ENCODE data around the gene KRT20. TPM values are rescaled to one million over a fixed set of nuclear protein-coding genes. Genes with fewer than 3 reads are reported as not detected.

The KRT20 gene
- total and polyA plus RNA-seq, 9 of the 15 experiments (the other 6 are each of a cell fraction or from before 2014, with no cell fraction given) = 0.44 TPM; not detected in 8

DNA sequence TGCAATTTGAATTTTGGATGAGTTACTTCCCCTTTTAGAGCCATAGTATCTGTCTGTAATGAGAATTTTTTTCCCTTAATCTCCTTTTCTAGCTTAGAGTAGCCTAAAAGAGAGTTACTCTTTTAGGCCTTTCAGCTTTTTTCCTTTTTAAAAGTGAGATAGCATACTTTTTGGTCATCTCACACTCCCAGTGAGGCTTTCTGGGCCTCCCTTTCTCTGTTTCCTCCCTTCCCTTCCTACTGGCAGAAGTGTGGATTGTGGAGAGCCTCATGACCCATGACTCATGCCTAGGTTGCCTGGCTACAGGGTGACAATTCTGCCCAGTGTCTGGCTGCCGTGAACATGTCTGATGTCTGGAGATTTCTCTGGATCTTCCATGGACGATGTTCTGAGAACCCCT is 37.2 kb upstream of the KRT20 start (continued):
- TF ChIP-seq, protein P1, sequence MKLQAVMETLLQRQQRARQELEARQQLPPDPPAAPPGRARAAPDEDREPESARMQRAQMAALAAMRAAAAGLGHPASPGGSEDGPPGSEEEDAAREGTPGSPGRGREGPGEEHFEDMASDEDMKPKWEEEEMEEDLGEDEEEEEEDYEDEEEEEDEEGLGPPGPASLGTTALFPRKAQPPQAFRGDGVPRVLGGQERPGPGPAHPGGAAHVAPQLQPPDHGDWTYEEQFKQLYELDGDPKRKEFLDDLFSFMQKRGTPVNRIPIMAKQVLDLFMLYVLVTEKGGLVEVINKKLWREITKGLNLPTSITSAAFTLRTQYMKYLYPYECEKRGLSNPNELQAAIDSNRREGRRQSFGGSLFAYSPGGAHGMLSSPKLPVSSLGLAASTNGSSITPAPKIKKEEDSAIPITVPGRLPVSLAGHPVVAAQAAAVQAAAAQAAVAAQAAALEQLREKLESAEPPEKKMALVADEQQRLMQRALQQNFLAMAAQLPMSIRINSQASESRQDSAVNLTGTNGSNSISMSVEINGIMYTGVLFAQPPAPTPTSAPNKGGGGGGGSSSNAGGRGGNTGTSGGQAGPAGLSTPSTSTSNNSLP (IDR thresholded peaks at IDR 0.05; ENCODE audit: borderline replicate concordance, low read depth, low read length) = no peak
- TF ChIP-seq SRSF9 (IDR thresholded peaks at IDR 0.05; ENCODE audit: borderline replicate concordance, low read depth, low read length) (no peak), EP300 (IDR thresholded peaks at IDR 0.05; ENCODE audit: low read length) (no peak), SRSF3 (IDR thresholded peaks at IDR 0.05; ENCODE audit: insufficient read depth, low read length) (no peak), ZFP30 (CRISPR knock-in tag; IDR thresholded peaks at IDR 0.05; ENCODE audit: borderline replicate concordance) (no peak), KLF1 (tag; IDR thresholded peaks at IDR 0.05) (no peak), NFXL1 (CRISPR knock-in tag; IDR thresholded peaks at IDR 0.05) (no peak), ZNF76 (CRISPR knock-in tag; IDR thresholded peaks at IDR 0.05; ENCODE audit: borderline replicate concordance) (no peak), EHMT2 (IDR thresholded peaks at IDR 0.05) (no peak)
- TF ChIP-seq, protein P2, sequence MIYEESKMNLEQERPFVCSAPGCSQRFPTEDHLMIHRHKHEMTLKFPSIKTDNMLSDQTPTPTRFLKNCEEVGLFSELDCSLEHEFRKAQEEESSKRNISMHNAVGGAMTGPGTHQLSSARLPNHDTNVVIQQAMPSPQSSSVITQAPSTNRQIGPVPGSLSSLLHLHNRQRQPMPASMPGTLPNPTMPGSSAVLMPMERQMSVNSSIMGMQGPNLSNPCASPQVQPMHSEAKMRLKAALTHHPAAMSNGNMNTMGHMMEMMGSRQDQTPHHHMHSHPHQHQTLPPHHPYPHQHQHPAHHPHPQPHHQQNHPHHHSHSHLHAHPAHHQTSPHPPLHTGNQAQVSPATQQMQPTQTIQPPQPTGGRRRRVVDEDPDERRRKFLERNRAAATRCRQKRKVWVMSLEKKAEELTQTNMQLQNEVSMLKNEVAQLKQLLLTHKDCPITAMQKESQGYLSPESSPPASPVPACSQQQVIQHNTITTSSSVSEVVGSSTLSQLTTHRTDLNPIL (CRISPR knock-in tag; IDR thresholded peaks at IDR 0.05) = no peak
- TF ChIP-seq, protein P3, sequence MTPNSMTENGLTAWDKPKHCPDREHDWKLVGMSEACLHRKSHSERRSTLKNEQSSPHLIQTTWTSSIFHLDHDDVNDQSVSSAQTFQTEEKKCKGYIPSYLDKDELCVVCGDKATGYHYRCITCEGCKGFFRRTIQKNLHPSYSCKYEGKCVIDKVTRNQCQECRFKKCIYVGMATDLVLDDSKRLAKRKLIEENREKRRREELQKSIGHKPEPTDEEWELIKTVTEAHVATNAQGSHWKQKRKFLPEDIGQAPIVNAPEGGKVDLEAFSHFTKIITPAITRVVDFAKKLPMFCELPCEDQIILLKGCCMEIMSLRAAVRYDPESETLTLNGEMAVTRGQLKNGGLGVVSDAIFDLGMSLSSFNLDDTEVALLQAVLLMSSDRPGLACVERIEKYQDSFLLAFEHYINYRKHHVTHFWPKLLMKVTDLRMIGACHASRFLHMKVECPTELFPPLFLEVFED (CRISPR knock-in tag; conservative IDR thresholded peaks at IDR 0.05) = no peak
- TF ChIP-seq, protein P4, sequence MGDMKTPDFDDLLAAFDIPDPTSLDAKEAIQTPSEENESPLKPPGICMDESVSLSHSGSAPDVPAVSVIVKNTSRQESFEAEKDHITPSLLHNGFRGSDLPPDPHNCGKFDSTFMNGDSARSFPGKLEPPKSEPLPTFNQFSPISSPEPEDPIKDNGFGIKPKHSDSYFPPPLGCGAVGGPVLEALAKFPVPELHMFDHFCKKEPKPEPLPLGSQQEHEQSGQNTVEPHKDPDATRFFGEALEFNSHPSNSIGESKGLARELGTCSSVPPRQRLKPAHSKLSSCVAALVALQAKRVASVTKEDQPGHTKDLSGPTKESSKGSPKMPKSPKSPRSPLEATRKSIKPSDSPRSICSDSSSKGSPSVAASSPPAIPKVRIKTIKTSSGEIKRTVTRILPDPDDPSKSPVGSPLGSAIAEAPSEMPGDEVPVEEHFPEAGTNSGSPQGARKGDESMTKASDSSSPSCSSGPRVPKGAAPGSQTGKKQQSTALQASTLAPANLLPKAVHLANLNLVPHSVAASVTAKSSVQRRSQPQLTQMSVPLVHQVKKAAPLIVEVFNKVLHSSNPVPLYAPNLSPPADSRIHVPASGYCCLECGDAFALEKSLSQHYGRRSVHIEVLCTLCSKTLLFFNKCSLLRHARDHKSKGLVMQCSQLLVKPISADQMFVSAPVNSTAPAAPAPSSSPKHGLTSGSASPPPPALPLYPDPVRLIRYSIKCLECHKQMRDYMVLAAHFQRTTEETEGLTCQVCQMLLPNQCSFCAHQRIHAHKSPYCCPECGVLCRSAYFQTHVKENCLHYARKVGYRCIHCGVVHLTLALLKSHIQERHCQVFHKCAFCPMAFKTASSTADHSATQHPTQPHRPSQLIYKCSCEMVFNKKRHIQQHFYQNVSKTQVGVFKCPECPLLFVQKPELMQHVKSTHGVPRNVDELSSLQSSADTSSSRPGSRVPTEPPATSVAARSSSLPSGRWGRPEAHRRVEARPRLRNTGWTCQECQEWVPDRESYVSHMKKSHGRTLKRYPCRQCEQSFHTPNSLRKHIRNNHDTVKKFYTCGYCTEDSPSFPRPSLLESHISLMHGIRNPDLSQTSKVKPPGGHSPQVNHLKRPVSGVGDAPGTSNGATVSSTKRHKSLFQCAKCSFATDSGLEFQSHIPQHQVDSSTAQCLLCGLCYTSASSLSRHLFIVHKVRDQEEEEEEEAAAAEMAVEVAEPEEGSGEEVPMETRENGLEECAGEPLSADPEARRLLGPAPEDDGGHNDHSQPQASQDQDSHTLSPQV (IDR thresholded peaks at IDR 0.05) = no peak
- TF ChIP-seq, protein P5, sequence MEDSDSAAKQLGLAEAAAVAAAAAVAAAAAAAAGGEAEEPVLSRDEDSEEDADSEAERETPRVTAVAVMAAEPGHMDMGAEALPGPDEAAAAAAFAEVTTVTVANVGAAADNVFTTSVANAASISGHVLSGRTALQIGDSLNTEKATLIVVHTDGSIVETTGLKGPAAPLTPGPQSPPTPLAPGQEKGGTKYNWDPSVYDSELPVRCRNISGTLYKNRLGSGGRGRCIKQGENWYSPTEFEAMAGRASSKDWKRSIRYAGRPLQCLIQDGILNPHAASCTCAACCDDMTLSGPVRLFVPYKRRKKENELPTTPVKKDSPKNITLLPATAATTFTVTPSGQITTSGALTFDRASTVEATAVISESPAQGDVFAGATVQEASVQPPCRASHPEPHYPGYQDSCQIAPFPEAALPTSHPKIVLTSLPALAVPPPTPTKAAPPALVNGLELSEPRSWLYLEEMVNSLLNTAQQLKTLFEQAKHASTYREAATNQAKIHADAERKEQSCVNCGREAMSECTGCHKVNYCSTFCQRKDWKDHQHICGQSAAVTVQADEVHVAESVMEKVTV (CRISPR knock-in tag; IDR thresholded peaks at IDR 0.05) = no peak
- TF ChIP-seq, protein P6, sequence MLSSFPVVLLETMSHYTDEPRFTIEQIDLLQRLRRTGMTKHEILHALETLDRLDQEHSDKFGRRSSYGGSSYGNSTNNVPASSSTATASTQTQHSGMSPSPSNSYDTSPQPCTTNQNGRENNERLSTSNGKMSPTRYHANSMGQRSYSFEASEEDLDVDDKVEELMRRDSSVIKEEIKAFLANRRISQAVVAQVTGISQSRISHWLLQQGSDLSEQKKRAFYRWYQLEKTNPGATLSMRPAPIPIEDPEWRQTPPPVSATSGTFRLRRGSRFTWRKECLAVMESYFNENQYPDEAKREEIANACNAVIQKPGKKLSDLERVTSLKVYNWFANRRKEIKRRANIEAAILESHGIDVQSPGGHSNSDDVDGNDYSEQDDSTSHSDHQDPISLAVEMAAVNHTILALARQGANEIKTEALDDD (IDR thresholded peaks at IDR 0.05) = no peak
- TF ChIP-seq, protein P7, sequence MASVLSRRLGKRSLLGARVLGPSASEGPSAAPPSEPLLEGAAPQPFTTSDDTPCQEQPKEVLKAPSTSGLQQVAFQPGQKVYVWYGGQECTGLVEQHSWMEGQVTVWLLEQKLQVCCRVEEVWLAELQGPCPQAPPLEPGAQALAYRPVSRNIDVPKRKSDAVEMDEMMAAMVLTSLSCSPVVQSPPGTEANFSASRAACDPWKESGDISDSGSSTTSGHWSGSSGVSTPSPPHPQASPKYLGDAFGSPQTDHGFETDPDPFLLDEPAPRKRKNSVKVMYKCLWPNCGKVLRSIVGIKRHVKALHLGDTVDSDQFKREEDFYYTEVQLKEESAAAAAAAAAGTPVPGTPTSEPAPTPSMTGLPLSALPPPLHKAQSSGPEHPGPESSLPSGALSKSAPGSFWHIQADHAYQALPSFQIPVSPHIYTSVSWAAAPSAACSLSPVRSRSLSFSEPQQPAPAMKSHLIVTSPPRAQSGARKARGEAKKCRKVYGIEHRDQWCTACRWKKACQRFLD (CRISPR knock-in tag; IDR thresholded peaks at IDR 0.05) = 0 out of 2 replicates have a peak, but pooled peaks have one; percentile 84
